HepG2 (cell line): Measurements from ENCODE around the gene PTCD2. TPM values are rescaled to one million over a fixed set of nuclear protein-coding genes. Genes with fewer than 3 reads are reported as not detected.

Experiments
- ATAC-seq: fragments of 200-7000 bp; cut with Tn5 transposase; 3 replicates; pipeline ENCODE4 v1.9.1; 2020; ENCODE audit warnings: mild to moderate bottlenecking, moderate library complexity
- BruUV-seq: library from RNA; stranded (reverse); fragments of 400-500 nt; replicated peaks from 2 replicates; lab custom pipeline; 2021; lab: Mats Ljungman, UMichigan
- CTCF ChIA-PET: fragments of 300-600 bp; formaldehyde crosslinking; extraction: SDS; loops from one replicate; lab custom pipeline; 2021; ENCODE audit warnings: low total read pairs, inconsistent platforms, low intra/inter-chr PET ratio; lab: Yijun Ruan, JAX
- POLR2A ChIA-PET: fragments of 350-600 bp; sonication (Branson Sonifier 250); formaldehyde crosslinking; loops from one replicate; lab custom pipeline; 2020; ENCODE audit warnings: antibody characterized with exemption, inconsistent platforms; lab: Yijun Ruan, JAX
- DNase-seq: peaks from one replicate; pipeline ENCODE4 v3.0.0-alpha.2; 2015; ENCODE audit warnings: low spot score
- FAIRE-seq: peaks from 3 replicates; lab custom pipeline; 2011; peaks lifted over from hg19 to GRCh38; lab: Jason Lieb, UNC
- H2AFZ ChIP-seq: one replicate; pipeline ENCODE4 v1.6.1; 2011; ENCODE audit warnings: low read length, inconsistent platforms
- H3K27ac ChIP-seq: fragments of 300-600 bp; 3 replicates; pipeline ENCODE4 v1.8.0; 2011; ENCODE audit warnings: mixed run types, mild to moderate bottlenecking, mixed read lengths, low read length, inconsistent platforms; ENCODE audit not compliant: insufficient read depth; ENCODE audit errors: extremely low read length
- H3K27me3 ChIP-seq, 2 experiments: fragments of 200-600 bp in 1 of 2; 2 replicates in 1 of 2; 3 replicates in 1 of 2; pipeline versions ENCODE4 v1.6.0 to v1.8.0; 2011; ENCODE audit warnings: low read length in 2 of 2, mild to moderate bottlenecking in 2 of 2, moderate library complexity in 2 of 2, inconsistent platforms in 1 of 2; ENCODE audit not compliant: insufficient read depth in 2 of 2, control insufficient read depth in 1 of 2
- H3K36me3 ChIP-seq, 2 experiments: fragments of 200-600 bp in 1 of 2; replicated peaks in 1 of 2; 2 replicates in 1 of 2; 3 replicates in 1 of 2; pipeline versions ENCODE4 v1.5.1 to v1.8.0; 2011; ENCODE audit warnings: low read length in 2 of 2, inconsistent platforms in 1 of 2; ENCODE audit not compliant: insufficient read depth in 2 of 2, control insufficient read depth in 1 of 2
- H3K4me1 ChIP-seq: 2 replicates; pipeline ENCODE4 v1.5.1; 2012; ENCODE audit warnings: low read length, inconsistent platforms; ENCODE audit not compliant: insufficient read depth
- H3K4me2 ChIP-seq: 2 replicates; pipeline ENCODE4 v1.6.0; 2011; ENCODE audit warnings: low read depth, low read length, inconsistent platforms
- H3K4me3 ChIP-seq, 3 experiments: fragments of 200-600 bp in 1 of 3; sonication (generic), shearing (Covaris generic) in 1 of 3; replicated peaks in 1 of 3; 2 replicates each; pipeline ENCODE4 v1.5.1; 2011 to 2016; ENCODE audit warnings: low read length in 3 of 3, inconsistent platforms in 2 of 3, low read depth in 2 of 3, mild to moderate bottlenecking in 2 of 3, control low read depth in 1 of 3, mixed read lengths in 1 of 3; ENCODE audit not compliant: insufficient read depth in 1 of 3
- H3K79me2 ChIP-seq: one replicate; pipeline ENCODE4 v1.6.1; 2011; ENCODE audit warnings: low read length, inconsistent platforms; ENCODE audit not compliant: insufficient read depth
- H3K9ac ChIP-seq: 2 replicates; pipeline ENCODE4 v1.6.0; 2011; ENCODE audit warnings: mild to moderate bottlenecking, low read depth, low read length, inconsistent platforms; ENCODE audit not compliant: insufficient read depth
- H3K9me3 ChIP-seq: 2 replicates; pipeline ENCODE4 v1.5.1; 2012; ENCODE audit warnings: mild to moderate bottlenecking, low read length
- H4K20me1 ChIP-seq: 2 replicates; pipeline ENCODE4 v1.6.0; 2011; ENCODE audit warnings: inconsistent platforms, mild to moderate bottlenecking, low read length, moderate library complexity; ENCODE audit not compliant: insufficient read depth
- MNT ChIP-seq: fragments of 450-650 bp; IDR thresholded peaks from 2 replicates; pipeline ENCODE4 v1.6.1; 2016
- SALL2 ChIP-seq: sonication (generic); formaldehyde crosslinking; IDR thresholded peaks from 2 replicates; pipeline ENCODE4 v1.8.1; 2023; ENCODE audit warnings: mild to moderate bottlenecking, missing genetic modification reagents, inconsistent platforms
- SMC3 ChIP-seq: IDR thresholded peaks from 2 replicates; pipeline ENCODE4 v1.6.1; 2011; ENCODE audit warnings: low read length, improper control_type of control experiment
- ZEB1 ChIP-seq: IDR thresholded peaks from 2 replicates; pipeline ENCODE4 v1.6.1; 2012; ENCODE audit warnings: mild to moderate bottlenecking, low read depth, inconsistent platforms; ENCODE audit not compliant: insufficient replicate concordance
- WGBS: methylation state at CpG from one replicate; pipeline ENCODE4 v1.1.6; 2017; ENCODE audit warnings: low lambda C conversion rate; 5-methylcytosine and 5-hydroxymethylcytosine counted together
- in situ Hi-C: cut with HindIII; loops from 2 replicates; pipeline ENCODE4 v1.10.0; 2017; ENCODE audit warnings: low pct_unique_long_range_greater_than_20kb; ENCODE audit not compliant: extremely low pct_ligation_motif_present
- intact Hi-C: fragments of 100-400 bp; cut with micrococcal nuclease; formaldehyde crosslinking; loops from one replicate; pipeline ENCODE4 v1.10.0; 2022; ENCODE audit not compliant: unreplicated experiment
- polyA plus RNA-seq, 8 experiments: library from polyadenylated mRNA; depleted of rRNA in 3 of 8; stranded (reverse) in 7 of 8; unstranded in 1 of 8; fragments of >200 nt; fragmentation: Illumina TruSeq in 4 of 8; extraction: Trizol in 4 of 8; gene quantifications; 2 replicates each; pipeline versions ENCODE4 v1.2.1 to v1.2.3, GENCODE V29; 2011 to 2016; ENCODE audit warnings: low read depth in 4 of 8, missing spikeins in 1 of 8, mixed read lengths in 1 of 8; ENCODE audit not compliant: insufficient read depth in 1 of 8
- total RNA-seq, 5 experiments: library from RNA; depleted of rRNA; stranded (reverse); fragments of >200 nt; fragmentation: Illumina TruSeq; extraction: Trizol; gene quantifications; 2 replicates each; pipeline ENCODE4 v1.2.3, GENCODE V29; 2016; ENCODE audit warnings: low read depth in 1 of 5

The PTCD2 gene
- total and polyA plus RNA-seq, 2 of the 13 experiments (the other 11 are each of a cell fraction or from before 2014, with no cell fraction given), result 5.3 to 6.4 TPM

GRCh38 chr5:72380492-72381274 is 60.5 kb downstream of the PTCD2 start:
- Histone ChIP-seq H2AFZ (no peak overlapping the region), H4K20me1 (no peaks in the 10 kb centered on the region), H3K27me3 (0 out of 5 replicates have a peak, but pooled peaks cover 0 to 5% of the 10 kb centered on the region in 2 experiments), H3K36me3 (no peaks in the 10 kb centered on the region), H3K9me3 (no peaks in the 10 kb centered on the region), H3K27ac (no peak overlapping the region), H3K79me2 (no peaks in the 10 kb centered on the region), H3K4me2 (no peak overlapping the region), H3K4me1 (no peaks in the 10 kb centered on the region), H3K9ac (no peak overlapping the region), H3K4me3 (no peak overlapping the region)
- ChIA-PET POLR2A (no interaction called here), CTCF (no interaction called here)
- no peak for DNase-seq
- no TSS peak for BruUV-seq
- WGBS, result 35% methylated on average over 7 of the region's 7 CpGs
- TF ChIP-seq ZEB1 (no peak), SALL2 (CRISPR knock-in tag) (no peak)
- intact Hi-C loops, result no loop called here
- no peak for FAIRE-seq
- in situ Hi-C loops, result no loop called here
- no peak for ATAC-seq

GRCh38 chr5:72383280-72383679 is 63.1 kb downstream of the PTCD2 start:
- POLR2A ChIA-PET, result no interaction called here
- Histone ChIP-seq H3K4me3 (no peak overlapping the region), H4K20me1 (no peaks in the 10 kb centered on the region), H3K4me2 (no peak overlapping the region), H3K4me1 (no peaks in the 10 kb centered on the region), H3K9me3 (no peaks in the 10 kb centered on the region), H3K27me3 (0 out of 5 replicates have a peak, but pooled peaks cover 0 to 5% of the 10 kb centered on the region in 2 experiments), H3K79me2 (no peaks in the 10 kb centered on the region), H3K9ac (no peak overlapping the region), H2AFZ (no peak overlapping the region), H3K36me3 (no peaks in the 10 kb centered on the region), H3K27ac (no peak overlapping the region)
- in situ Hi-C loops (no loop called here), intact Hi-C loops (no loop called here)
- 2% methylated on average over 7 of the region's 7 CpGs for WGBS
- BruUV-seq, result no TSS peak
- FAIRE-seq (no peak), DNase-seq (no peak), ATAC-seq (no peak)
- CTCF ChIA-PET, result no interaction called here
- TF ChIP-seq MNT, result peak; percentile 56; the same call in 1 of the 2 replicates
- no peak for TF ChIP-seq SMC3
